WERI-Rb-1 (cell line): ENCODE results near the gene CDKAL1.
"Not testable (repeated sequence)": the region's sequence is repeated elsewhere in the genome, so short reads cannot be mapped to it uniquely, and the experiment has no call there.

Experiments used
- DNase-seq: peaks from one replicate; pipeline ENCODE4 v3.0.0-alpha.2; 2020
- H3K27ac ChIP-seq: fragments of 250-450 bp; sonication (Bioruptor Pico); 2 replicates; pipeline ENCODE4 v1.5.1; 2020; ENCODE audit warnings: mild to moderate bottlenecking, moderate library complexity
- H3K27me3 ChIP-seq: fragments of 250-450 bp; sonication (Bioruptor Pico); 2 replicates; pipeline ENCODE4 v1.5.1; 2021; ENCODE audit warnings: mild to moderate bottlenecking, low read depth, moderate library complexity; ENCODE audit not compliant: insufficient read depth, severe bottlenecking
- H3K36me3 ChIP-seq: fragments of 250-450 bp; sonication (Bioruptor Pico); 2 replicates; pipeline ENCODE4 v1.5.1; 2020; ENCODE audit warnings: mild to moderate bottlenecking, moderate library complexity
- H3K4me3 ChIP-seq: 2 replicates; pipeline ENCODE4 v1.5.1; 2011; ENCODE audit warnings: low read depth, mild to moderate bottlenecking, control low read depth, low read length
- H3K9me3 ChIP-seq: fragments of 250-450 bp; sonication (Bioruptor Pico); 2 replicates; pipeline ENCODE4 v1.5.1; 2021; ENCODE audit warnings: mild to moderate bottlenecking, moderate library complexity; ENCODE audit not compliant: severe bottlenecking
- CTCF ChIP-seq: IDR thresholded peaks from 2 replicates; pipeline ENCODE4 v1.5.1; 2011; ENCODE audit warnings: low read depth, mild to moderate bottlenecking, control low read depth, inconsistent platforms, low read length

The CDKAL1 gene

DNA sequence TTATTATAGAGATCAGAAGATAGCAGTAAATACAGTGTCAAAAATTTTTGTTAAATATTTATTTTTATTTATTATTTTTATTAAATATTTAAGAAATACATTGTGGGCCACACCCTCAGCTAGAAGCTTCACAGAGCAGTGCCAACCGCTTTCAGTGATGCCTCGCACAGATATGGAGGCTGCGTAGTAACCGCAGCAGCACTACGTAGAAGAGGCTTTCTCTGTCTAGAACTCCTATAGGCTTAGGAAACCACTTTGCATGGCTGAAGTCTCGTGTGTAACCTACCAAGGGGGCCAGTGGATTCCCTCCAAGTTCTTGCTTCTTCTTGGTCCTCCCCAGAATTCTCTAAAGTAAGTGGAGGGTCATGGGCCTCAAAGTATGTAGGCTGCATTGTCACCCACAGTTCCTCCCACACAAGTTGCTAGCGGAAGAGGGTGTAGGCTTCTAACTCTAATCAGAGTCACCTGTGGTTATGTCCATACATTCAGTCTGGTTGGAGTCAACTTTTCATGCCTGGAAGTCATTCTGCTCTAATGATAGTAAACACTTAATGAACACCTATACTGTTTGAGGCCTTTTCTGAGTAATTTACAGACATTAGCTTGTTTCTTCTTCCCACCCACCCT is 285.6 kb downstream of the CDKAL1 start:
- Histone ChIP-seq H3K4me3 (no peak overlapping the region), H3K27ac (no peak overlapping the region), H3K36me3 (peaks cover 14% of the 10 kb centered on the region), H3K27me3 (no peaks in the 10 kb centered on the region), H3K9me3 (peaks cover 5% of the 10 kb centered on the region)
- DNase-seq = no peak
- TF ChIP-seq CTCF = no peak

GRCh38 chr6:20826378-20826777 is 292.1 kb downstream of the CDKAL1 start:
- peaks cover 5% of the 10 kb centered on the region for H3K9me3 ChIP-seq
- DNase-seq = no peak
- no peaks in the 10 kb centered on the region for H3K27me3 ChIP-seq
- no peak for TF ChIP-seq CTCF
- H3K36me3 ChIP-seq = peaks cover 14% of the 10 kb centered on the region
- H3K27ac ChIP-seq = no peak overlapping the region
- no peak overlapping the region for H3K4me3 ChIP-seq

DNA sequence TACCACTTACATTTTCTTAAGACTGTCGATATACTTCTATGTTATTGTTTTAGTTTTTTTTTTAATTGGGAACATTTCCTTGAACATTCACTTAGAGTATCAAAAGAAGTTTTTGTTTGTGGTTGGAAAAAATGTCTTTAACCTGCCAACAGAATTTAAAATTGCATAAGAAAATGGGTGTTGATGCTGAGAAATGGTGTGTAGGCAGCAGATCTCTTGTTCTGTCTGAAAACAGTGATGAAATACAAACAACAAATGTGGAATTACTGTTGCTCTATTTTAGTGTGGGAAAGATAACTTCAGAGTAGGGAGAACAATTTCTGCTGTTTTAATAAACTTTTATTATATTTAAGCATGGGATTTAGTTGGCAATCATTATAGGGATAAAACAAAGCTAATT is 293.5 kb downstream of the CDKAL1 start:
- Histone ChIP-seq H3K27ac (no peak overlapping the region), H3K27me3 (no peaks in the 10 kb centered on the region), H3K4me3 (no peak overlapping the region), H3K9me3 (peaks cover 5% of the 10 kb centered on the region), H3K36me3 (peaks cover 13% of the 10 kb centered on the region)
- no peak for TF ChIP-seq CTCF
- no peak for DNase-seq

GRCh38 chr6:20830576-20830975 is 296.3 kb downstream of the CDKAL1 start:
- no peak for DNase-seq
- Histone ChIP-seq H3K27me3 (no peaks in the 10 kb centered on the region), H3K27ac (no peak overlapping the region), H3K36me3 (no peaks in the 10 kb centered on the region; the same call in 1 of the 2 replicates), H3K9me3 (no peaks in the 10 kb centered on the region), H3K4me3 (no peak overlapping the region)
- no peak for TF ChIP-seq CTCF

DNA sequence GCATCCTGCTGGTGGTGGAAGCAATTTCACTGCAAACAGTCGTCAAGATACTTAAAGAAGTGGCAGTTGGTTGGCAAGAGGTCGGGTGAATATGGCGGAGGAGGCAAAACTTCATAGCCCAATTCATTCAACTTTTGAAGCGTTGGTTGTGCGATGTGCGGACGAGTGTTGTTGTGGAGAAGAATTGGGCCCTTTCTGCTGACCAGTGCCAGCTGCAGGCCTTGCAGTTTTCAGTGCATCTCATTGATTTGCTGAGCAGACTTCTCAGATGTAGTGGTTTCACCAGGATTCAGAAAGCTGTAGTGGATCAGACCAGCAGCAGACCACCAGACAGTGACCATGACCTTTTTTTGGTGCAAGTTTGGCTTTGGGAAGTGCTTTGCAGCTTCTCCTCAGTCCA is 297.0 kb downstream of the CDKAL1 start:
- H3K9me3 ChIP-seq, DNase-seq, H3K27me3 ChIP-seq, H3K4me3 ChIP-seq, H3K27ac ChIP-seq, H3K36me3 ChIP-seq: not testable (repeated sequence)

DNA sequence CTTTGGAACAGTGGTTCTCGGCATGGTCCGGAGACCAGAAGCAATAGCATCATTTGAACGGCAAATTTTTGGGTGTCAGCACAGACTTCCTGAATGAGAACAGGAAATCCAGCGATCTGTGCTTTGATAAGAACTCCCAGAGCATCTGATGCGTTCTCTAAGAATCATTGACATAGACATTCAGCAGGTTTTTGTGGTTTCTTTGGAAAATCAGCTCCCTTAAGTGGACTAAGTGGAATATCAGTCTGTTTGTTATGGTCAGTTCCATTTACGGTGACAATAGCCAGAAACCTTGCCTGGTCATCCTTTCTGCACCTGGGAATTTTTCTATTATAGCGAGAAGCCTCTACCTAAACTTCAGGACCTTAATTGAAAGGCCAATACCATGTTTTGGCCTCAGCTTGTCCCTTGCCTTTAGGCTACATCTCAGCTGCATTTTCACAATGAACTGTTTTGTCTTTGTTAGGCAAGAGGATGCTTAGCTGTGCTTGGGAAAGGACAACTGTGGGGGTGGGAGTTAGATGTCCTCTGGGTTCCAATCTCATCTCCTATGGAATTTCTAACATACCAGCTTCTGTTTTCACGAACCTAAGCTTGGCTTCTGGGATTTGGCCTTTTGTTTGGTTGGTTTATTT is 299.7 kb downstream of the CDKAL1 start:
- no peak overlapping the region for H3K27ac ChIP-seq
- DNase-seq = no peak
- no peaks in the 10 kb centered on the region for H3K27me3 ChIP-seq
- no peak for TF ChIP-seq CTCF
- H3K36me3 ChIP-seq = no peaks in the 10 kb centered on the region; the same call in 1 of the 2 replicates
- H3K9me3 ChIP-seq = no peaks in the 10 kb centered on the region
- H3K4me3 ChIP-seq = no peak overlapping the region
